ENCODE data around the gene ADA. TPM values are rescaled to one million over a fixed set of nuclear protein-coding genes. Genes with fewer than 3 reads are reported as not detected.

ADA gene
- total RNA-seq, 1 experiment from 2014 or later: 13.0 TPM

GRCh38 chr20:44632103-44632752 is 19.3 kb downstream of the ADA start:
- intact Hi-C loops (cut with micrococcal nuclease): no loop called here
- CTCF ChIA-PET: no interaction called here
- POLR2A ChIA-PET (ENCODE audit: unreplicated experiment): no interaction called here

GRCh38 chr20:44630297-44630696 is 21.2 kb downstream of the ADA start:
- ATAC-seq (no peak), DNase-seq (no peak)
- BruUV-seq (replicated peaks): no TSS peak
- H3K27me3 ChIP-seq (ENCODE audit: low read length): no peaks in the 10 kb centered on the region
- no peaks in the 10 kb centered on the region for H3K79me2 ChIP-seq (ENCODE audit: low read length)
- no peak overlapping the region for H3K4me3 ChIP-seq (ENCODE audit: low read length)
- CTCF ChIA-PET: no interaction called here
- H3K4me2 ChIP-seq (ENCODE audit: low read length): no peak overlapping the region
- intact Hi-C loops (cut with micrococcal nuclease): no loop called here
- POLR2A ChIA-PET (ENCODE audit: unreplicated experiment): no interaction called here
- H3F3A ChIP-seq (ENCODE audit: low read length, unreplicated experiment): no peaks in the 10 kb centered on the region
- no peaks in the 10 kb centered on the region for H3K9me3 ChIP-seq (ENCODE audit: low read length)
- H3K9me2 ChIP-seq (replicated peaks; ENCODE audit: low read length): no peaks in the 10 kb centered on the region
- no peak overlapping the region for H3K9ac ChIP-seq (ENCODE audit: low read length)
- TF ChIP-seq CTCF (conservative IDR thresholded peaks at IDR 0.05; ENCODE audit: low read depth, low read length) (no peak), EZH2 (IDR thresholded peaks at IDR 0.05; ENCODE audit: low read length, unreplicated experiment) (no peak), EZH2phosphoT487 (IDR thresholded peaks at IDR 0.05; ENCODE audit: borderline replicate concordance, low read length) (no peak)
- H3K4me1 ChIP-seq (ENCODE audit: insufficient read depth, low read length): no peaks in the 10 kb centered on the region
- H3K36me3 ChIP-seq (ENCODE audit: low read depth, low read length): no peaks in the 10 kb centered on the region
- H2AFZ ChIP-seq (ENCODE audit: low read length): no peak overlapping the region
- no peak overlapping the region for H3K27ac ChIP-seq (ENCODE audit: low read length)
- H4K20me1 ChIP-seq (ENCODE audit: low read length): no peaks in the 10 kb centered on the region

More at GRCh38 chr20:44632103-44632752, 19.3 kb downstream of the ADA start:
- no peak for DNase-seq
- H3K9ac ChIP-seq (ENCODE audit: low read length): no peak overlapping the region
- no peaks in the 10 kb centered on the region for H3K27me3 ChIP-seq (ENCODE audit: low read length)
- no peak overlapping the region for H3K4me3 ChIP-seq (ENCODE audit: low read length)
- H3K4me2 ChIP-seq (ENCODE audit: low read length): no peak overlapping the region
- no peaks in the 10 kb centered on the region for H3K9me2 ChIP-seq (replicated peaks; ENCODE audit: low read length)
- H3F3A ChIP-seq (ENCODE audit: low read length, unreplicated experiment): no peaks in the 10 kb centered on the region
- no peaks in the 10 kb centered on the region for H3K4me1 ChIP-seq (ENCODE audit: insufficient read depth, low read length)
- no peak overlapping the region for H2AFZ ChIP-seq (ENCODE audit: low read length)
- no peaks in the 10 kb centered on the region for H3K79me2 ChIP-seq (ENCODE audit: low read length)
- ATAC-seq: no peak
- BruUV-seq (replicated peaks): no TSS peak
- TF ChIP-seq EZH2 (IDR thresholded peaks at IDR 0.05; ENCODE audit: low read length, unreplicated experiment) (no peak), CTCF (conservative IDR thresholded peaks at IDR 0.05; ENCODE audit: low read depth, low read length) (no peak), EZH2phosphoT487 (IDR thresholded peaks at IDR 0.05; ENCODE audit: borderline replicate concordance, low read length) (no peak)
- H3K9me3 ChIP-seq (ENCODE audit: low read length): no peaks in the 10 kb centered on the region
- H3K27ac ChIP-seq (ENCODE audit: low read length): no peak overlapping the region
- H4K20me1 ChIP-seq (ENCODE audit: low read length): no peaks in the 10 kb centered on the region
- no peaks in the 10 kb centered on the region for H3K36me3 ChIP-seq (ENCODE audit: low read depth, low read length)

- Histone ChIP-seq H3K27me3 (ENCODE audit: low read length) (no peaks in the 10 kb centered on the region), H3K4me3 (ENCODE audit: low read length) (no peak overlapping the region), H3K36me3 (ENCODE audit: low read depth, low read length) (no peaks in the 10 kb centered on the region), H3K4me1 (ENCODE audit: insufficient read depth, low read length) (no peaks in the 10 kb centered on the region), H4K20me1 (ENCODE audit: low read length) (no peaks in the 10 kb centered on the region), H3K4me2 (ENCODE audit: low read length) (no peak overlapping the region), H3K27ac (ENCODE audit: low read length) (no peak overlapping the region), H3K9ac (ENCODE audit: low read length) (no peak overlapping the region), H2AFZ (ENCODE audit: low read length) (no peak overlapping the region), H3K9me2 (replicated peaks; ENCODE audit: low read length) (no peaks in the 10 kb centered on the region), H3K79me2 (ENCODE audit: low read length) (no peaks in the 10 kb centered on the region), H3K9me3 (ENCODE audit: low read length) (no peaks in the 10 kb centered on the region), H3F3A (ENCODE audit: low read length, unreplicated experiment) (no peaks in the 10 kb centered on the region)
- ChIA-PET CTCF (no interaction called here), POLR2A (ENCODE audit: unreplicated experiment) (no interaction called here)
- BruUV-seq (replicated peaks): no TSS peak
- intact Hi-C loops (cut with micrococcal nuclease): no loop called here
- TF ChIP-seq EZH2 (IDR thresholded peaks at IDR 0.05; ENCODE audit: low read length, unreplicated experiment): no peak
- TF ChIP-seq EZH2phosphoT487 (IDR thresholded peaks at IDR 0.05; ENCODE audit: borderline replicate concordance, low read length): no peak
- TF ChIP-seq CTCF (conservative IDR thresholded peaks at IDR 0.05; ENCODE audit: low read depth, low read length): no peak
- no peak for DNase-seq
- no peak for ATAC-seq
These were observed 22.0 kb downstream of the ADA start for GRCh38 chr20:44629542-44629941.
